Measurements from ENCODE around the gene NXPH1.

GRCh38 chr7:8465338-8465737, 31.9 kb downstream of the NXPH1 start:
- no peak for TF ChIP-seq CTCF (IDR thresholded peaks at IDR 0.05)
- no peak for TF ChIP-seq POLR2A (IDR thresholded peaks at IDR 0.05; ENCODE audit: low read depth)
- no peak for TF ChIP-seq EP300 (IDR thresholded peaks at IDR 0.05)
